OCI-LY7 (cell line): ENCODE data around the gene ELOB. TPM values are rescaled to one million over a fixed set of nuclear protein-coding genes. Genes with fewer than 3 reads are reported as not detected.

Experiments
- BruUV-seq: library from RNA; stranded (reverse); fragments of 400-500 nt; replicated peaks from 2 replicates; lab custom pipeline; 2021; lab: Mats Ljungman, UMichigan
- CTCF ChIA-PET: fragments of 300-600 bp; sonication (Branson Sonifier 250); formaldehyde crosslinking; loops from one replicate; lab custom pipeline; 2022; ENCODE audit warnings: antibody characterized with exemption; ENCODE audit not compliant: unreplicated experiment; lab: Charles Lee
- POLR2A ChIA-PET: fragments of 300-600 bp; sonication (Branson Sonifier 250); formaldehyde crosslinking; loops from one replicate; lab custom pipeline; 2022; ENCODE audit warnings: antibody characterized with exemption; lab: Charles Lee
- DNase-seq: peaks from one replicate; pipeline ENCODE4 v3.0.0-alpha.2; 2015; ENCODE audit warnings: low spot score
- H2AFZ ChIP-seq: fragments of 200-600 bp; sonication (generic), shearing (Covaris generic); 2 replicates; pipeline ENCODE4 v1.6.1; 2014; ENCODE audit warnings: mild to moderate bottlenecking, antibody characterized with exemption, low read length, moderate library complexity
- H3K27ac ChIP-seq: fragments of 200-600 bp; sonication (generic); 2 replicates; pipeline ENCODE4 v1.5.1; 2014; ENCODE audit warnings: mixed run types, low read depth, mild to moderate bottlenecking, moderate library complexity, low read length, inconsistent platforms; ENCODE audit not compliant: poor library complexity, severe bottlenecking
- H3K36me3 ChIP-seq: fragments of 200-600 bp; sonication (generic); 2 replicates; pipeline ENCODE4 v1.6.1; 2014; ENCODE audit warnings: mild to moderate bottlenecking, antibody characterized with exemption, low read length, moderate library complexity, mixed read lengths; ENCODE audit not compliant: insufficient read depth
- H3K4me1 ChIP-seq: fragments of 200-600 bp; sonication (generic); 2 replicates; pipeline ENCODE4 v1.5.1; 2014; ENCODE audit warnings: mild to moderate bottlenecking, low read length; ENCODE audit not compliant: insufficient read depth, poor library complexity, severe bottlenecking
- H3K4me2 ChIP-seq: fragments of 200-600 bp; sonication (generic); 2 replicates; pipeline ENCODE4 v1.6.1; 2014; ENCODE audit warnings: mild to moderate bottlenecking, low read length
- H3K4me3 ChIP-seq: fragments of 200-600 bp; sonication (generic); 2 replicates; pipeline ENCODE4 v1.5.1; 2014; ENCODE audit warnings: mild to moderate bottlenecking, low read depth, low read length; ENCODE audit not compliant: poor library complexity, severe bottlenecking
- H3K79me2 ChIP-seq: fragments of 200-600 bp; sonication (generic); 2 replicates; pipeline ENCODE4 v1.6.1; 2016; ENCODE audit warnings: low read depth, mild to moderate bottlenecking, low read length, moderate library complexity, mixed read lengths; ENCODE audit not compliant: insufficient read depth
- H3K9me2 ChIP-seq: fragments of 200-600 bp; sonication (generic); 2 replicates; pipeline ENCODE4 v1.6.1; 2016; ENCODE audit warnings: mild to moderate bottlenecking, low read length, mixed read lengths; ENCODE audit not compliant: insufficient read depth
- H3K9me3 ChIP-seq: fragments of 200-600 bp; sonication (generic); 2 replicates; pipeline ENCODE4 v1.6.1; 2014; ENCODE audit warnings: mild to moderate bottlenecking, mixed run types, low read length, mixed read lengths
- H4K20me1 ChIP-seq: fragments of 200-600 bp; sonication (generic); 2 replicates; pipeline ENCODE4 v1.6.1; 2014; ENCODE audit warnings: mild to moderate bottlenecking, antibody characterized with exemption, low read length, moderate library complexity, mixed read lengths; ENCODE audit not compliant: insufficient read depth
- EZH2phosphoT487 ChIP-seq: fragments of 200-600 bp; sonication (generic); IDR thresholded peaks from 2 replicates; pipeline ENCODE4 v1.6.1; 2018; ENCODE audit warnings: low read depth, borderline replicate concordance, mild to moderate bottlenecking, mixed run types, antibody characterized with exemption, low read length, moderate library complexity, mixed read lengths
- intact Hi-C: fragments of 100-400 bp; cut with micrococcal nuclease; formaldehyde crosslinking; loops from one replicate; pipeline ENCODE4 v1.10.0; 2022; ENCODE audit not compliant: unreplicated experiment
- total RNA-seq, 2 experiments: library from RNA; depleted of rRNA in 1 of 2; stranded (reverse); fragments of >200 nt in 1 of 2; shearing (Covaris generic) in 1 of 2; gene quantifications; 2 replicates each; pipeline ENCODE4 v1.2.3, GENCODE V29; 2014 to 2022
- TF ChIP-seq, protein P1 (sequence below): fragments of 200-600 bp; sonication (generic); conservative IDR thresholded peaks from 2 replicates; pipeline ENCODE4 v1.5.1; 2014; ENCODE audit warnings: mild to moderate bottlenecking, antibody characterized with exemption, low read length, moderate library complexity, mixed read lengths

The ELOB gene
- total RNA-seq, 2 experiments from 2014 or later: 209 to 285 TPM

DNA sequence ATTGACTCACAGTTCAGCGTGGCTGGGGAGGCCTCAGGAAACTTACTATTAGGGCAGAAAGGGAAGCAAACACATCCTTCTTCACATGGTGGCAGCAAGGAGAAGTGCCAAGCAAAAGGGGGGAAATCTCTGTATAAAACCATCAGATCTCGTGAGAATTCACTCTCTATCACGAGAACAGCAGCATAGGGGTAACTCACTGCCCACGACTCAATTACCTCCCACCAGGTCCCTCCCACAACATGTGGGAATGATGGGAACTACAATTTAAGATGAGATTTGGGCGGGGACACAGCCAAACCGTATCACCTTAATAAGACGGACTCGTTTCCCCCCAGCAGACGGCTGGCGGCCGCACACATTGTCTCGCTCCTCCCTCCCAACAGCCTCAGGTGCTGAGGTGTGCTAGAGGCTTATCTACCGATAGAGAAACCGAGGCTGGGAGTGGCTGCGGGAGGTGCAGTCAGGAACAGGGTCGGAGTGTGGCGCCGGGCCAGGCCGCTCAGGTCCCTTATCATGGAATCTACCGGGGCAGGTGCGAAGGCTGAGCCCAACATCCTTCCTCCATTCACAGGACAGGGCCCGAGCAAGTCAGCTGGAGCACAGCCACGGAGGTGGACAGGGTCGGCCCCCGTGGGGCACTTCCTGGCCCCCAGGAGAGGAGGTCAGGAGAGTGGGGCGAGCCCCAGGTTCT lies 48.1 kb upstream of the ELOB start:
- no peaks in the 10 kb centered on the region for H4K20me1 ChIP-seq
- no peaks in the 10 kb centered on the region for H3K9me3 ChIP-seq
- H3K9me2 ChIP-seq: no peaks in the 10 kb centered on the region
- TF ChIP-seq, protein P1, sequence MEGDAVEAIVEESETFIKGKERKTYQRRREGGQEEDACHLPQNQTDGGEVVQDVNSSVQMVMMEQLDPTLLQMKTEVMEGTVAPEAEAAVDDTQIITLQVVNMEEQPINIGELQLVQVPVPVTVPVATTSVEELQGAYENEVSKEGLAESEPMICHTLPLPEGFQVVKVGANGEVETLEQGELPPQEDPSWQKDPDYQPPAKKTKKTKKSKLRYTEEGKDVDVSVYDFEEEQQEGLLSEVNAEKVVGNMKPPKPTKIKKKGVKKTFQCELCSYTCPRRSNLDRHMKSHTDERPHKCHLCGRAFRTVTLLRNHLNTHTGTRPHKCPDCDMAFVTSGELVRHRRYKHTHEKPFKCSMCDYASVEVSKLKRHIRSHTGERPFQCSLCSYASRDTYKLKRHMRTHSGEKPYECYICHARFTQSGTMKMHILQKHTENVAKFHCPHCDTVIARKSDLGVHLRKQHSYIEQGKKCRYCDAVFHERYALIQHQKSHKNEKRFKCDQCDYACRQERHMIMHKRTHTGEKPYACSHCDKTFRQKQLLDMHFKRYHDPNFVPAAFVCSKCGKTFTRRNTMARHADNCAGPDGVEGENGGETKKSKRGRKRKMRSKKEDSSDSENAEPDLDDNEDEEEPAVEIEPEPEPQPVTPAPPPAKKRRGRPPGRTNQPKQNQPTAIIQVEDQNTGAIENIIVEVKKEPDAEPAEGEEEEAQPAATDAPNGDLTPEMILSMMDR: no peak
- TF ChIP-seq EZH2phosphoT487: no peak
- DNase-seq: no peak
- H3K79me2 ChIP-seq: no peaks in the 10 kb centered on the region
- BruUV-seq: no TSS peak
- no peak overlapping the region for H2AFZ ChIP-seq
- H3K27ac ChIP-seq: no peak overlapping the region
- CTCF ChIA-PET: no interaction called here
- H3K4me3 ChIP-seq: no peak overlapping the region
- no peaks in the 10 kb centered on the region for H3K4me1 ChIP-seq
- intact Hi-C loops: no loop called here
- POLR2A ChIA-PET: no interaction called here
- no peaks in the 10 kb centered on the region for H3K36me3 ChIP-seq
- H3K4me2 ChIP-seq: no peak overlapping the region

DNA sequence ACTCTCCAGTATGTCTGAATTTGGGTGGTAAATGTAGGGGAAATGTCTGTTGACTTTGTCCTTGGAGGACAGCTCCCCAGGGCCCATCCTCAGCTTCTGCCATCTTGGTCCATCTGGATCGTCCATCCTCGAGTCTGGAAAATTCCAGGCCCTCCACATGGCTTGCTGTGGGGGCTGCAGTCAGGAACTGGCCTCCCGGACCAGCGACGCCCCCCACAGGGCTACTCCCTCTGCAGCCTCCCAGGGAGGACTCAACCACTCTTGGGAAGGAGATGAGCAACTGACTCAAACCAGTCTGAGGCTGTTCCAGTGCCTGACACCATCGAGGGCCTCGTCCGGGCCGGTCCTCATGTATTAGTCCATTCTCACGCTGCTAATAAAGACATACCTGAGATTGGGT lies 47.5 kb upstream of the ELOB start:
- Histone ChIP-seq H3K9me3 (no peaks in the 10 kb centered on the region), H3K27ac (no peak overlapping the region), H2AFZ (no peak overlapping the region), H3K4me2 (no peak overlapping the region), H3K4me1 (no peaks in the 10 kb centered on the region), H3K9me2 (no peaks in the 10 kb centered on the region), H4K20me1 (no peaks in the 10 kb centered on the region), H3K79me2 (no peaks in the 10 kb centered on the region), H3K4me3 (no peak overlapping the region), H3K36me3 (no peaks in the 10 kb centered on the region)
- intact Hi-C loops: no loop called here
- ChIA-PET POLR2A (interaction anchor here (0.6 kb wide), 1 partner anchor 10 kb away, joined by 7 read pairs; no protein-coding TSS in a partner anchor), CTCF (no interaction called here)
- BruUV-seq: no TSS peak
- TF ChIP-seq EZH2phosphoT487: no peak
- TF ChIP-seq, protein P1: no peak
- no peak for DNase-seq

DNA sequence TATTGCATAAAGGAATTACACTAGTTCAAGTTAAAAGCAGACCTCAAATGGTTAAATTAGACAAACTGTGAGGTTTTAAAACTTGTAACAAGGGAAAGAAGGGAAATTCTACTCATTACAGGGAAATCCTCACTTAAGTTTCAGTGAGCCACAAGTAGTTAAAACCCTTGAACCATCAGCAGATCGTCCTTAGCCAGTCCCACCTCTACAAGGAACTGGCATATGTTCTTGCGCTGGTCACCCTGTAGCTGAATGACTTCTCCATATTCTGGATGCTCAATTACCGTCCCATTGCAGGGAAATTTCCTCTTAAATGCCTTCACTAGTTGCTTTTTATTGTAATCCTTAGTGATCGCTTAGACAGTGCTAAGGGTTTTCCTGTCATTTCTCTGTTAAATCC lies 45.4 kb upstream of the ELOB start:
- Histone ChIP-seq H3K4me1 (peaks cover 6% of the 10 kb centered on the region), H3K36me3 (no peaks in the 10 kb centered on the region), H3K4me3 (no peak overlapping the region), H4K20me1 (no peaks in the 10 kb centered on the region), H3K4me2 (no peak overlapping the region), H2AFZ (no peak overlapping the region), H3K9me3 (no peaks in the 10 kb centered on the region), H3K79me2 (peaks cover 6% of the 10 kb centered on the region; the same call in 1 of the 2 replicates), H3K9me2 (no peaks in the 10 kb centered on the region), H3K27ac (no peak overlapping the region)
- no TSS peak for BruUV-seq
- intact Hi-C loops: no loop called here
- ChIA-PET POLR2A (no interaction called here), CTCF (interaction anchor here (1.2 kb wide), 1 partner anchor 9 kb away, joined by 3 read pairs; no protein-coding TSS in a partner anchor)
- DNase-seq: no peak
- TF ChIP-seq EZH2phosphoT487: no peak
- TF ChIP-seq, protein P1: no peak
